Measurements from ENCODE around the gene CFLAR.

CFLAR gene

GRCh38 chr2:201186982-201187381, 71.0 kb downstream of the CFLAR start:
- Histone ChIP-seq H3K4me3 (ENCODE audit: low read length) (no peak overlapping the region), H3K4me1 (ENCODE audit: insufficient read depth, low read length) (no peaks in the 10 kb centered on the region), H3K27ac (ENCODE audit: low read depth, low read length) (no peak overlapping the region), H3K9ac (ENCODE audit: low read depth, low read length) (no peak overlapping the region), H3K36me3 (ENCODE audit: insufficient read depth, low read length) (no peaks in the 10 kb centered on the region), H3K27me3 (ENCODE audit: insufficient read depth, low read length) (no peaks in the 10 kb centered on the region), H3K9me3 (ENCODE audit: insufficient read depth, low read depth, low read length) (no peaks in the 10 kb centered on the region)
- WGBS, result 96% methylated on average over 5 of the region's 5 CpGs

GRCh38 chr2:201188449-201188848, 72.5 kb downstream of the CFLAR start:
- H3K27me3 ChIP-seq (ENCODE audit: insufficient read depth, low read length), result no peaks in the 10 kb centered on the region
- no peak overlapping the region for H3K4me3 ChIP-seq (ENCODE audit: low read length)
- H3K4me1 ChIP-seq (ENCODE audit: insufficient read depth, low read length), result no peaks in the 10 kb centered on the region
- H3K36me3 ChIP-seq (ENCODE audit: insufficient read depth, low read length), result no peaks in the 10 kb centered on the region
- 90% methylated on average over 4 of the region's 4 CpGs for WGBS
- H3K27ac ChIP-seq (ENCODE audit: low read depth, low read length), result no peak overlapping the region
- no peaks in the 10 kb centered on the region for H3K9me3 ChIP-seq (ENCODE audit: insufficient read depth, low read depth, low read length)
- H3K9ac ChIP-seq (ENCODE audit: low read depth, low read length), result no peak overlapping the region

GRCh38 chr2:201191132-201191875, 75.3 kb downstream of the CFLAR start:
- Histone ChIP-seq H3K4me3 (ENCODE audit: low read length) (no peak overlapping the region), H3K27me3 (ENCODE audit: insufficient read depth, low read length) (no peaks in the 10 kb centered on the region), H3K9ac (ENCODE audit: low read depth, low read length) (no peak overlapping the region), H3K9me3 (ENCODE audit: insufficient read depth, low read depth, low read length) (no peaks in the 10 kb centered on the region), H3K27ac (ENCODE audit: low read depth, low read length) (no peak overlapping the region), H3K36me3 (ENCODE audit: insufficient read depth, low read length) (peaks cover 2% of the 10 kb centered on the region; the same call in 1 of the 2 replicates), H3K4me1 (ENCODE audit: insufficient read depth, low read length) (no peaks in the 10 kb centered on the region)
- WGBS, result 87% methylated on average over 4 of the region's 4 CpGs

GRCh38 chr2:201194097-201194496, 78.1 kb downstream of the CFLAR start:
- WGBS, result 96% methylated on average over 3 of the region's 3 CpGs
- Histone ChIP-seq H3K9me3 (ENCODE audit: insufficient read depth, low read depth, low read length) (no peaks in the 10 kb centered on the region), H3K4me1 (ENCODE audit: insufficient read depth, low read length) (no peaks in the 10 kb centered on the region), H3K9ac (ENCODE audit: low read depth, low read length) (no peak overlapping the region), H3K4me3 (ENCODE audit: low read length) (no peak overlapping the region), H3K27ac (ENCODE audit: low read depth, low read length) (no peak overlapping the region), H3K27me3 (ENCODE audit: insufficient read depth, low read length) (no peaks in the 10 kb centered on the region), H3K36me3 (ENCODE audit: insufficient read depth, low read length) (peaks cover 7% of the 10 kb centered on the region; the same call in 1 of the 2 replicates)

GRCh38 chr2:201195331-201195730, 79.4 kb downstream of the CFLAR start:
- Histone ChIP-seq H3K27me3 (ENCODE audit: insufficient read depth, low read length) (no peaks in the 10 kb centered on the region), H3K4me3 (ENCODE audit: low read length) (no peak overlapping the region), H3K36me3 (ENCODE audit: insufficient read depth, low read length) (peaks cover 7% of the 10 kb centered on the region; the same call in 1 of the 2 replicates), H3K27ac (ENCODE audit: low read depth, low read length) (no peak overlapping the region), H3K9ac (ENCODE audit: low read depth, low read length) (no peak overlapping the region), H3K4me1 (ENCODE audit: insufficient read depth, low read length) (no peaks in the 10 kb centered on the region), H3K9me3 (ENCODE audit: insufficient read depth, low read depth, low read length) (no peaks in the 10 kb centered on the region)
- 90% methylated on average over 3 of the region's 3 CpGs for WGBS

- 85% methylated on average over 2 of the region's 3 CpGs for WGBS
- H3K27me3 ChIP-seq (ENCODE audit: insufficient read depth, low read length), result no peaks in the 10 kb centered on the region
Measured at GRCh38 chr2:201196003-201196402, 80.0 kb downstream of the CFLAR start.

GRCh38 chr2:201196803-201197202, 80.8 kb downstream of the CFLAR start:
- no peaks in the 10 kb centered on the region for H3K27me3 ChIP-seq (ENCODE audit: insufficient read depth, low read length)
- H3K9ac ChIP-seq (ENCODE audit: low read depth, low read length), result no peak overlapping the region
- H3K9me3 ChIP-seq (ENCODE audit: insufficient read depth, low read depth, low read length), result no peaks in the 10 kb centered on the region
- no peak overlapping the region for H3K27ac ChIP-seq (ENCODE audit: low read depth, low read length)
- H3K4me3 ChIP-seq (ENCODE audit: low read length), result no peak overlapping the region
- no peaks in the 10 kb centered on the region for H3K4me1 ChIP-seq (ENCODE audit: insufficient read depth, low read length)
- 88% methylated on average over 1 of the region's 1 CpG for WGBS
- H3K36me3 ChIP-seq (ENCODE audit: insufficient read depth, low read length), result peaks cover 7% of the 10 kb centered on the region; the same call in 1 of the 2 replicates

More at GRCh38 chr2:201196003-201196402, 80.0 kb downstream of the CFLAR start:
- Histone ChIP-seq H3K27ac (ENCODE audit: low read depth, low read length) (no peak overlapping the region), H3K9ac (ENCODE audit: low read depth, low read length) (no peak overlapping the region), H3K36me3 (ENCODE audit: insufficient read depth, low read length) (peaks cover 7% of the 10 kb centered on the region; the same call in 1 of the 2 replicates), H3K4me1 (ENCODE audit: insufficient read depth, low read length) (no peaks in the 10 kb centered on the region), H3K9me3 (ENCODE audit: insufficient read depth, low read depth, low read length) (no peaks in the 10 kb centered on the region), H3K4me3 (ENCODE audit: low read length) (no peak overlapping the region)

- 95% methylated on average over 4 of the region's 4 CpGs for WGBS
- Histone ChIP-seq H3K9me3 (ENCODE audit: insufficient read depth, low read depth, low read length) (no peaks in the 10 kb centered on the region), H3K4me1 (ENCODE audit: insufficient read depth, low read length) (no peaks in the 10 kb centered on the region), H3K27ac (ENCODE audit: low read depth, low read length) (no peak overlapping the region), H3K36me3 (ENCODE audit: insufficient read depth, low read length) (peaks cover 7% of the 10 kb centered on the region; the same call in 1 of the 2 replicates), H3K9ac (ENCODE audit: low read depth, low read length) (no peak overlapping the region), H3K4me3 (ENCODE audit: low read length) (no peak overlapping the region), H3K27me3 (ENCODE audit: insufficient read depth, low read length) (no peaks in the 10 kb centered on the region)
Measured at GRCh38 chr2:201197781-201198180, 81.8 kb downstream of the CFLAR start.

- no peaks in the 10 kb centered on the region for H3K27me3 ChIP-seq (ENCODE audit: insufficient read depth, low read length)
- no peak overlapping the region for H3K4me3 ChIP-seq (ENCODE audit: low read length)
- no peaks in the 10 kb centered on the region for H3K9me3 ChIP-seq (ENCODE audit: insufficient read depth, low read depth, low read length)
- H3K4me1 ChIP-seq (ENCODE audit: insufficient read depth, low read length), result no peaks in the 10 kb centered on the region
- 96% methylated on average over 4 of the region's 5 CpGs for WGBS
- H3K27ac ChIP-seq (ENCODE audit: low read depth, low read length), result no peak overlapping the region
- H3K36me3 ChIP-seq (ENCODE audit: insufficient read depth, low read length), result peaks cover 7% of the 10 kb centered on the region; the same call in 1 of the 2 replicates
- H3K9ac ChIP-seq (ENCODE audit: low read depth, low read length), result no peak overlapping the region
Measured at GRCh38 chr2:201199847-201200246, 83.9 kb downstream of the CFLAR start.

GRCh38 chr2:201200345-201200744, 84.4 kb downstream of the CFLAR start:
- Histone ChIP-seq H3K9me3 (ENCODE audit: insufficient read depth, low read depth, low read length) (no peaks in the 10 kb centered on the region), H3K4me1 (ENCODE audit: insufficient read depth, low read length) (no peaks in the 10 kb centered on the region), H3K9ac (ENCODE audit: low read depth, low read length) (no peak overlapping the region), H3K27ac (ENCODE audit: low read depth, low read length) (no peak overlapping the region), H3K4me3 (ENCODE audit: low read length) (no peak overlapping the region), H3K36me3 (ENCODE audit: insufficient read depth, low read length) (peaks cover 7% of the 10 kb centered on the region; the same call in 1 of the 2 replicates), H3K27me3 (ENCODE audit: insufficient read depth, low read length) (no peaks in the 10 kb centered on the region)
- 84% methylated on average over 7 of the region's 8 CpGs for WGBS

- Histone ChIP-seq H3K27me3 (ENCODE audit: insufficient read depth, low read length) (no peaks in the 10 kb centered on the region), H3K36me3 (ENCODE audit: insufficient read depth, low read length) (peaks cover 4% of the 10 kb centered on the region; the same call in 1 of the 2 replicates), H3K4me1 (ENCODE audit: insufficient read depth, low read length) (no peaks in the 10 kb centered on the region), H3K9ac (ENCODE audit: low read depth, low read length) (no peak overlapping the region), H3K27ac (ENCODE audit: low read depth, low read length) (no peak overlapping the region), H3K4me3 (ENCODE audit: low read length) (no peak overlapping the region), H3K9me3 (ENCODE audit: insufficient read depth, low read depth, low read length) (no peaks in the 10 kb centered on the region)
- WGBS, result 92% methylated on average over 8 of the region's 8 CpGs
Measured at GRCh38 chr2:201201371-201201770, 85.4 kb downstream of the CFLAR start.

Measured in HUES64 (cell line).